CD4-positive, alpha-beta T cell treated with Interleukin-6 for 4 hours (primary cell): ENCODE results near the gene LGR5.

ENCODE experiments used
- DNase-seq: peaks from one replicate; pipeline ENCODE4 v3.0.0-alpha.2; 2020; ENCODE audit warnings: mixed read lengths

Gene LGR5

GRCh38 chr12:71601546-71601945 lies 161.9 kb downstream of the LGR5 start:
- DNase-seq = no peak

GRCh38 chr12:71602761-71603577 lies 163.4 kb downstream of the LGR5 start:
- DNase-seq = no peak

GRCh38 chr12:71605039-71605438 lies 165.4 kb downstream of the LGR5 start:
- DNase-seq = no peak

- no peak for DNase-seq
Measured at GRCh38 chr12:71607494-71608330, 168.1 kb downstream of the LGR5 start.

- DNase-seq = no peak
Measured at GRCh38 chr12:71610031-71610795, 170.6 kb downstream of the LGR5 start.

- DNase-seq = no peak
Measured at GRCh38 chr12:71621938-71622337, 182.3 kb downstream of the LGR5 start.

GRCh38 chr12:71625476-71625875 lies 185.9 kb downstream of the LGR5 start:
- no peak for DNase-seq

- no peak for DNase-seq
Measured at GRCh38 chr12:71626098-71626497, 186.5 kb downstream of the LGR5 start.

GRCh38 chr12:71626768-71627167 lies 187.2 kb downstream of the LGR5 start:
- no peak for DNase-seq

GRCh38 chr12:71627438-71628002 lies 187.9 kb downstream of the LGR5 start:
- no peak for DNase-seq
